GM12872 (cell line): ENCODE measurements around the gene DENND2A.

Source experiments
- CTCF ChIP-seq: IDR thresholded peaks from 3 replicates; pipeline ENCODE4 v1.5.1; 2011; ENCODE audit warnings: low read depth, mild to moderate bottlenecking, low read length, moderate library complexity; ENCODE audit not compliant: insufficient read depth

DENND2A gene

GRCh38 chr7:140518370-140519006 is 122.1 kb downstream of the DENND2A start:
- TF ChIP-seq CTCF, result no peak

GRCh38 chr7:140517546-140518369 is 122.9 kb downstream of the DENND2A start:
- TF ChIP-seq CTCF, result peak; percentile 93

GRCh38 chr7:140512317-140513000 is 128.2 kb downstream of the DENND2A start:
- no peak for TF ChIP-seq CTCF

- TF ChIP-seq CTCF, result no peak
Observed at GRCh38 chr7:140509789-140510188, 130.8 kb downstream of the DENND2A start.

GRCh38 chr7:140506788-140507464 is 133.7 kb downstream of the DENND2A start:
- TF ChIP-seq CTCF, result no peak

- TF ChIP-seq CTCF, result no peak
Observed at GRCh38 chr7:140501966-140502365, 138.6 kb downstream of the DENND2A start.

- TF ChIP-seq CTCF, result no peak
Observed at GRCh38 chr7:140497241-140497769, 143.3 kb downstream of the DENND2A start.
